ENCODE data around the gene ARL15.

ARL15 gene

GRCh38 chr5:54298947-54299346, 11.4 kb downstream of the ARL15 start:
- Histone ChIP-seq H3K9me3 (ENCODE audit: low read depth, low read length) (no peaks in the 10 kb centered on the region), H3K27ac (no peak overlapping the region), H3K4me3 (no peak overlapping the region), H3K9ac (ENCODE audit: insufficient read length) (no peak overlapping the region), H3K36me3 (ENCODE audit: insufficient read depth, low read length) (no peaks in the 10 kb centered on the region)
- no peak for DNase-seq (ENCODE audit: low read depth, low spot score)
- TF ChIP-seq POLR2AphosphoS5 (IDR thresholded peaks at IDR 0.05; ENCODE audit: borderline replicate concordance, low read depth, low read length) (no peak), FOXP2 (optimal IDR thresholded peaks at IDR 0.05; ENCODE audit: control extremely low read depth, extremely low read length, insufficient read depth) (no peak), EZH2 (IDR thresholded peaks at IDR 0.05) (no peak)

GRCh38 chr5:54296386-54296785, 14.0 kb downstream of the ARL15 start:
- H3K36me3 ChIP-seq (ENCODE audit: insufficient read depth, low read length), result no peaks in the 10 kb centered on the region
- no peak for DNase-seq (ENCODE audit: low read depth, low spot score)
- H3K9ac ChIP-seq (ENCODE audit: insufficient read length), result no peak overlapping the region
- peak overlapping the region; percentile 71; the same call in 1 of the 2 replicates for H3K4me3 ChIP-seq
- TF ChIP-seq EZH2 (IDR thresholded peaks at IDR 0.05) (no peak), POLR2AphosphoS5 (IDR thresholded peaks at IDR 0.05; ENCODE audit: borderline replicate concordance, low read depth, low read length) (no peak), FOXP2 (optimal IDR thresholded peaks at IDR 0.05; ENCODE audit: control extremely low read depth, extremely low read length, insufficient read depth) (no peak)
- no peaks in the 10 kb centered on the region for H3K9me3 ChIP-seq (ENCODE audit: low read depth, low read length)
- H3K27ac ChIP-seq, result peak overlapping the region; percentile 83; the same call in 1 of the 2 replicates

- Histone ChIP-seq H3K4me3 (peak overlapping the region; percentile 71), H3K36me3 (ENCODE audit: insufficient read depth, low read length) (no peaks in the 10 kb centered on the region), H3K27ac (peak overlapping the region; percentile 83), H3K9me3 (ENCODE audit: low read depth, low read length) (no peaks in the 10 kb centered on the region), H3K9ac (ENCODE audit: insufficient read length) (peak overlapping the region; percentile 49)
- TF ChIP-seq EZH2 (IDR thresholded peaks at IDR 0.05) (no peak), FOXP2 (optimal IDR thresholded peaks at IDR 0.05; ENCODE audit: control extremely low read depth, extremely low read length, insufficient read depth) (no peak), POLR2AphosphoS5 (IDR thresholded peaks at IDR 0.05; ENCODE audit: borderline replicate concordance, low read depth, low read length) (no peak)
- DNase-seq (ENCODE audit: low read depth, low spot score), result no peak
These were observed 14.6 kb downstream of the ARL15 start for GRCh38 chr5:54295651-54296276.

- TF ChIP-seq FOXP2 (optimal IDR thresholded peaks at IDR 0.05; ENCODE audit: control extremely low read depth, extremely low read length, insufficient read depth), result no peak
- no peak for TF ChIP-seq POLR2AphosphoS5 (IDR thresholded peaks at IDR 0.05; ENCODE audit: borderline replicate concordance, low read depth, low read length)
- TF ChIP-seq EZH2 (IDR thresholded peaks at IDR 0.05), result no peak
- no peak overlapping the region for H3K9ac ChIP-seq (ENCODE audit: insufficient read length)
- peak overlapping the region; percentile 11; the same call in 1 of the 2 replicates for H3K27ac ChIP-seq
- H3K36me3 ChIP-seq (ENCODE audit: insufficient read depth, low read length), result no peaks in the 10 kb centered on the region
- no peaks in the 10 kb centered on the region for H3K9me3 ChIP-seq (ENCODE audit: low read depth, low read length)
- H3K4me3 ChIP-seq, result no peak overlapping the region
- DNase-seq (ENCODE audit: low read depth, low spot score), result no peak
These were observed 16.2 kb downstream of the ARL15 start for GRCh38 chr5:54294097-54294667.

GRCh38 chr5:54292866-54293265, 17.5 kb downstream of the ARL15 start:
- no peak for DNase-seq (ENCODE audit: low read depth, low spot score)
- no peaks in the 10 kb centered on the region for H3K9me3 ChIP-seq (ENCODE audit: low read depth, low read length)
- no peak overlapping the region; the same call in 1 of the 2 replicates for H3K4me3 ChIP-seq
- H3K36me3 ChIP-seq (ENCODE audit: insufficient read depth, low read length), result no peaks in the 10 kb centered on the region
- H3K27ac ChIP-seq, result peak overlapping the region; percentile 47; the same call in 1 of the 2 replicates
- no peak for TF ChIP-seq POLR2AphosphoS5 (IDR thresholded peaks at IDR 0.05; ENCODE audit: borderline replicate concordance, low read depth, low read length)
- TF ChIP-seq EZH2 (IDR thresholded peaks at IDR 0.05), result no peak
- no peak for TF ChIP-seq FOXP2 (optimal IDR thresholded peaks at IDR 0.05; ENCODE audit: control extremely low read depth, extremely low read length, insufficient read depth)
- H3K9ac ChIP-seq (ENCODE audit: insufficient read length), result no peak overlapping the region

- no peak for DNase-seq (ENCODE audit: low read depth, low spot score)
- H3K36me3 ChIP-seq (ENCODE audit: insufficient read depth, low read length), result no peaks in the 10 kb centered on the region
- no peak overlapping the region for H3K4me3 ChIP-seq
- no peak overlapping the region for H3K27ac ChIP-seq
- no peak for TF ChIP-seq FOXP2 (optimal IDR thresholded peaks at IDR 0.05; ENCODE audit: control extremely low read depth, extremely low read length, insufficient read depth)
- TF ChIP-seq POLR2AphosphoS5 (IDR thresholded peaks at IDR 0.05; ENCODE audit: borderline replicate concordance, low read depth, low read length), result no peak
- H3K9me3 ChIP-seq (ENCODE audit: low read depth, low read length), result no peaks in the 10 kb centered on the region
- no peak overlapping the region for H3K9ac ChIP-seq (ENCODE audit: insufficient read length)
These were observed 18.9 kb downstream of the ARL15 start for GRCh38 chr5:54291498-54291897.

- Histone ChIP-seq H3K36me3 (ENCODE audit: insufficient read depth, low read length) (no peaks in the 10 kb centered on the region), H3K4me3 (peak overlapping the region; percentile 9; the same call in 1 of the 2 replicates), H3K9me3 (ENCODE audit: low read depth, low read length) (no peaks in the 10 kb centered on the region), H3K9ac (ENCODE audit: insufficient read length) (no peak overlapping the region), H3K27ac (peak overlapping the region; percentile 73; the same call in 1 of the 2 replicates)
- TF ChIP-seq EZH2 (IDR thresholded peaks at IDR 0.05), result no peak
- no peak for DNase-seq (ENCODE audit: low read depth, low spot score)
These were observed 20.6 kb downstream of the ARL15 start for GRCh38 chr5:54289769-54290168.

- no peak for DNase-seq (ENCODE audit: low read depth, low spot score)
- Histone ChIP-seq H3K27ac (peak overlapping the region; percentile 73; the same call in 1 of the 2 replicates), H3K36me3 (ENCODE audit: insufficient read depth, low read length) (no peaks in the 10 kb centered on the region), H3K9ac (ENCODE audit: insufficient read length) (no peak overlapping the region), H3K4me3 (peak overlapping the region; percentile 4; the same call in 1 of the 2 replicates), H3K9me3 (ENCODE audit: low read depth, low read length) (no peaks in the 10 kb centered on the region)
- TF ChIP-seq POLR2AphosphoS5 (IDR thresholded peaks at IDR 0.05; ENCODE audit: borderline replicate concordance, low read depth, low read length) (no peak), EZH2 (IDR thresholded peaks at IDR 0.05) (no peak), FOXP2 (optimal IDR thresholded peaks at IDR 0.05; ENCODE audit: control extremely low read depth, extremely low read length, insufficient read depth) (no peak)
These were observed 21.7 kb downstream of the ARL15 start for GRCh38 chr5:54288568-54289217.
